ENCODE results near the gene DLL4.

- no peak for TF ChIP-seq TAF1 (IDR thresholded peaks at IDR 0.05; ENCODE audit: borderline replicate concordance, insufficient read depth, low read length)
- TF ChIP-seq REST (IDR thresholded peaks at IDR 0.05; ENCODE audit: insufficient read depth in 1 of 2, low read depth in 2 of 2, low read length in 2 of 2): no peak
- no peak for TF ChIP-seq POLR2AphosphoS5 (IDR thresholded peaks at IDR 0.05; ENCODE audit: low read depth, low read length)
- no peak for TF ChIP-seq SIN3A (IDR thresholded peaks at IDR 0.05; ENCODE audit: borderline replicate concordance, insufficient read depth, low read length)
- TF ChIP-seq FOXP2 (optimal IDR thresholded peaks at IDR 0.05; ENCODE audit: borderline replicate concordance, extremely low read depth, extremely low read length, insufficient read depth): no peak
These were observed 11.6 kb upstream of the DLL4 start for GRCh38 chr15:40917585-40917984.
